Measurements from ENCODE around the gene KLRC1.
"Not testable (repeated sequence)": the region's sequence is repeated elsewhere in the genome, so short reads cannot be mapped to it uniquely, and the experiment has no call there.

KLRC1 gene

GRCh38 chr12:10453156-10453555 is at the start of gene KLRC1:
TSS of gene KLRC1 (minus strand) at chr12:10453377. CDS start at chr12:10451156, 2,221 bp downstream.
- DNase-seq (ENCODE audit: low spot score), result no peak

DNA sequence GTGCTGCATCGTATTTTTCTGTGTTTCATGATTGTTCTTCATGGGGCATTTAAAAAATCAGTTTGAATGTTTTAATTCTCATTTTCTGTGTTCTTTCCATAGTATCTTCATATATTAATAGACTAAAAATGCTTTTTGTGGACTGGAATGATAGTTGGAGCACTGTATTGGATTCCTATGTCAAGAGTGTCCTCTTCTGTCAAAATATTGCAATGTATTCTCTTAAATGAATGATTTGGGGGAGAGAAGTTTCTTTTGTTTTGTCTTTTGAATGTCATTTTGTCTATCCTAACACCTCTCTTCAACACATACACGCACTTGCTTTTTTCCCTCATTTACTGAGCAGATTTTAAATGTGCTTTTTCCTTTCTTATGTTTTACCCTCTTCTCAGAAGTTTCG is 47.9 kb upstream of the KLRC1 start:
- DNase-seq (ENCODE audit: low spot score), result no peak

DNA sequence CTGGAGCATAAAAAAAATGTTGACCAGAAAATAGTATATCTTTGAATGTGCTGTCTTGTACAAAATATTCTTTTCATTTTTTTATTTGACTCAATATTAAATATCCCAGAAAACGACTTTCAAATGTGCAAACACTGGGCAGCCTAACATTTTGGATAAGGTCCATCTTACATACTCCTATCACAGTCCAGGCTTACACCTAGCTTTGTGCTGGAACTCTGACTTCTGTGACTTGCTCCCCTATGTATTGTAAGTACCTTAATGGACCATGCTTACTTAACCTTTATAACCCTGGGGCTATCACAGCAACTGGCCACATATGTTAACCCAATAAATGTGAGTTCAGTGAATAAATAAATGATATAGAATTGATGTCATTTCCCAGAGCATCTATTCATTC is 44.9 kb upstream of the KLRC1 start:
- no peak for DNase-seq (ENCODE audit: low spot score)

GRCh38 chr12:10497602-10498001 is 44.4 kb upstream of the KLRC1 start:
- DNase-seq (ENCODE audit: low spot score), result no peak

- DNase-seq (ENCODE audit: low spot score), result no peak
Observed at GRCh38 chr12:10491766-10492165, 38.6 kb upstream of the KLRC1 start.

DNA sequence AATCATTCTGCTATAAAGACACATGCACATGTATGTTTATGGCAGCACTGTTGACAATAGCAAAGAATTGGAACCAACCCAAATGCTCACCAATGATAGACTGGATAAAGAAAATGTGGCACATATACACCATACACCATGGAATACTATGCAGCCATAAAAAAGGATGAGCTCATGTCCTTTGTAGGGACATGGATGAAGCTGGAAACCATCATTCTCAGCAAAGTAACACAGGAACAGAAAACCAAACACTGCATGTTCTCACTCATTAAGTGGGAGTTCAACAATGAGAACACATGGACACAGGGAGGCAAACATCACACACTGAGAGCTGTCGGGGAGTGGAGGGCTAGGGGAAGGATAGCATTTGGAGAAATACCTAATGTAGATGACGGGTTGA is 34.2 kb upstream of the KLRC1 start:
- not testable (repeated sequence) for DNase-seq (ENCODE audit: low spot score)

DNA sequence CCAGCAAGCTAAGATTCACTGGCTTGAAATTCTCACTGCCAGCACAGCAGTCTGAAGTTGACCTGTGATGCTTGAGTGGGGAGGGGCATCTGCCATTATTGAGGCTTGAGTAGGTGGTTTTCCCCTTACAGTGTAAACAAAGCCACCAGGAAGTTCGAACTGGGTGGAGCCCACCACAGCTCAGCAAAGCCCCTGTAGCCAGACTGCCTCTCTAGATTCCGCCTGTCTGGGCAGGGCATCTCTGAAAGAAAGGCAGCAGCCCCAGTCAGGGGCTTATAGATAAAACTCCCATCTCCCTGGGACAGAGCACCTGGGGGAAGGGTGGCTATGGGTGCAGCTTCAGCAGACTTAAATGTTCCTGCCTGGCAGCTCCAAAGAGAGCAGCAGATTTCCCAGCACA is 28.7 kb upstream of the KLRC1 start:
- DNase-seq (ENCODE audit: low spot score), result not testable (repeated sequence)

- not testable (repeated sequence) for DNase-seq (ENCODE audit: low spot score)
Observed at GRCh38 chr12:10472808-10473207, 19.6 kb upstream of the KLRC1 start.

- DNase-seq (ENCODE audit: low spot score), result no peak
Observed at GRCh38 chr12:10469701-10470100, 16.5 kb upstream of the KLRC1 start.

DNA sequence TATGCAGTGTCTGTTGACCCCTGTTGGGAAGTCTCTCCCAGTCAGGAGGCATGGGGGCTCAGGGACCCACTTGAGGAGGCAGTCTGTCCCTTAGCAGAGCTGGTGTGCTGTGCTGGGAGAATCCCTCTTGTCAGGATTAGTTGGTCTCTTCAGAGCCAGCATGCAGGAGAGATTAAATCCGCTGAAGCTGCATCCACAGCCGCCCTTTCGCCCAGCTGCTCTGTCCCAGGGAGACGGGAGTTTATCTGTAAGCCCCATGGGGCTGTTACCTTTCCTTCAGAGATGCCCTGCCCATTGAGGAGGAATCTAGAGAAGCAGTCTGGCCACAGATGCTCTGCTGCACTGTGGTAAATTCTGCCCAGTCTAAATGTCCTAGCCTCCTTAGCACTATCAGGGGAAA is 13.1 kb upstream of the KLRC1 start:
- no peak for DNase-seq (ENCODE audit: low spot score)

DNA sequence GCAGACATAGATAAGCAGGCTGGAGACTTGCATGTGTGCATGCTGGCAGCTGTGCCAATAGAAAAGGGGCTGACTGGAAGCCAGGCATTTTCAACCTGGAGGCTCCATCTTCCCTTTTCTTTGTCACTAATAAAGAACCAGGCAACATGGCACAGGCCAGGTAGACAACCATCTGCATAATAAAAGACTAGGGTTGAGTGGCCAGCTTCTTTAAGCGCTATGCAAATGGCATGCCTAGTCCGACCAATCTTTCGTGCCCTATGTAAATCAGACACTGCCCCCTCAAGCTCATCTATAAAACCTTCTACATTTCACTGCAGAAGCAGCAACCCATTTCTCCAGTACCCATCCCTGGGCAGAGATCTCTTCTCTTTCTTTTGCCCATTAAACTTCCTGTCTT is 4.6 kb upstream of the KLRC1 start:
- no peak for DNase-seq (ENCODE audit: low spot score)

DNA sequence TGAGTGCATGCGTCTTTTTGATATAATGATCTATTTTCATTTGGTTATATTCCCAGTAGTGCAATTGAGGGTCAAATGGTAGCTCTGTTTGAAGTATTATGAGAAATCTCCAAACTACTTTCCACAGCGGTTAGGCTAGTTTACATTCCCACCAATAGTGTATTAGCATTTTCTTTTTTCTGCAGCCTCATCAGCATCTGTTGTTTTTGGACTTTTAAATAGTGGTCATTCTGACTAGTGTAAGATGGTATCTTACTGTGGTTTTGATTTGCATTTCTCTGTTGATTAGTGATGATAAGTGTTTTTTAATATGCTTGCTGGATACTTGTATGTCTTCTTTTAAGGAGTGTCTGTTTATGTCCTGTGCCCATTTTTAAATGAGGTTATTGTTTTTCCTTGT is 3.7 kb upstream of the KLRC1 start:
- no peak for DNase-seq (ENCODE audit: low spot score)

- no peak for DNase-seq (ENCODE audit: low spot score)
Observed at GRCh38 chr12:10455766-10456165, 2.6 kb upstream of the KLRC1 start.

GRCh38 chr12:10454531-10454930 is 1.4 kb upstream of the KLRC1 start:
- DNase-seq (ENCODE audit: low spot score), result no peak

- no peak for DNase-seq (ENCODE audit: low spot score)
Observed at GRCh38 chr12:10448236-10448635, 4.9 kb downstream of the KLRC1 start.

- not testable (repeated sequence) for DNase-seq (ENCODE audit: low spot score)
Observed at GRCh38 chr12:10446052-10446451, 7.1 kb downstream of the KLRC1 start.

DNA sequence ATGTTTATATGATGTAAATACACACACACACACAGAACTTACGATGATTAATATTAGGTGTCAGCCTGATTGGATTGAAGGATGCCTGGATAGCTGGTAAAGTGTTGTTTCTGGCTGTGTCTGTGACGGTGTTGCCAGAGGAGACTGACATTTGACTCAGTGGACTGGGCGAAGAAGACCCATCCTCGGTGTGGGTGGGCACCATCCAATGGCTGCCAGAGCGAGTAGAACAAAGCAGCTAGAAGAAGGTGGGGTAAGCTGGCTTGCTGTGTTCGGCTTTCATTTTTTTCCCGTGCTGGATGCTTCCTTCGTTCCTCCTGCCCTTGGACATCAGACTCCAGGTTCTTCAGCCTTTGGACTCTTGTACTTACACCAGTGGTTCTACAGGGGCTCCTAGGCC is 12.0 kb downstream of the KLRC1 start:
- not testable (repeated sequence) for DNase-seq (ENCODE audit: low spot score)

DNA sequence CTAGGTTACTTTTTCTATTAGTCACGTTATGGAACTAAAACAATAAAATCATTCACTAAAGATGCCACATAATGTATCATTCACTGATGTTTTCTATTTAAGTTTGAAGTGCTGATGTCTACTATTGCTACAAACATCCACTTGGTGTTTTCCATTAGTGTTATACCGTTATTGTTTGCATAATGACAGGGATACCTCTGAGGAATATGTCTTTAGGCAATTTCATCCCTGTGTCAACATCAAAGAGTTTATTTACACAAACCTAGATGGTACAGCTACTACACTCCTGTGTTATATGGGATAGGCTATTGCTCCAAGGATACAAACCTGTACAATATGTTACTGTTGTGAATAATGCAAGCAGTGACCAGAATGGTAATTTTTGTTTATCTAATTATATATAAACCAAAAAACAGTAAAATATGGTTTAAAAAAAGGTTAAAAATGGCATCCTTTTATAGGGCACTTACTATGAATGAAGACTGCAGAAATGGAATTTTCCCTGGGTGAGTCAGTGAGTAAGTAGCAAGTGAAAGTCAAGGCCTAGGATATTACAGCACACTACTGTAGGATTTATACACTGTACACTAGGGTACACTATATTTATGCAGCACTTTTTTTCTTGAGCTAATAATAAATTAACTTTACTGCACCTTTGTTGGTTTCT is 13.4 kb downstream of the KLRC1 start:
- DNase-seq (ENCODE audit: low spot score), result not testable (repeated sequence)

GRCh38 chr12:10437601-10438000 is 15.6 kb downstream of the KLRC1 start:
- DNase-seq (ENCODE audit: low spot score), result not testable (repeated sequence)

DNA sequence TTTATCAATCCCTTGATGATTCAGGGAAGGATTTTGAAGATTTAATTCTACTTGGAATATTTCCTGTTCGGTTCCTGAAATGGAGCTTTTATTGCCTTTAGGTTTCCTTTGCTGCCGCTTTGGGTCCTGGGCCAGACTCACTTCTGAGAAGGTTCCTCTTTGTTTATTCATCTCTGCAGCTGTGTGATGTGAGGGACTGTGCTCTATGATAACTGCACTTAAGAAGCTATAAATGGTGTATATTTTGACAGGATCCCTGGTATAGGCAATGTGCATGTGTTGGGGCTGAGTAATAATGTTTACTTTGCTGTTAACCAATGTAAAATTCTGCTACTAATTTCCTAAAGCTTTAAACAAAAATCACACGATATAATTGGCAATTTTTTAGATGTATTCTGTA is 17.4 kb downstream of the KLRC1 start, which contains the start of gene KLRC2:
Gene KLRC2 (minus strand): TSS at position 195 of the 400 bp plus-strand sequence. CDS start 24 bp downstream, at position 171.
- DNase-seq (ENCODE audit: low spot score), result peak; percentile 85

DNA sequence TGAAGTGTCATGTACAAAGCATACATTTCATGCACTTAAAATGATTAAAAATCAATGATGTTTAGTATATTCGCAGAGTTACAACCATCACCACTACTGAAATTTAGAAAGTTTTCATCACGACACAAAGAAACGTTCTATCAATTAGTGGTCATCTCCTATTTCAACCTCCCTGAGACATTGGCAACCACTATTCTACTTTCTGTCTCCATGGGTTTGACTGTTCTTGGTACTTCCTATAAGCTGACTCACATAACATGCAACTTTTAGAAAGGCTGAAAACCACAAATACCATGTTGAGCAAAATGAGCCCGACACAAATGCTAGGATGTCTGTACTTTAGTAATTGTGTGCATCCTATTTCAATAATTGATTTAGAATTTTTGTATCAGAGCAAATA is 22.6 kb downstream of the KLRC1 start:
- DNase-seq (ENCODE audit: low spot score), result not testable (repeated sequence)

GRCh38 chr12:10425938-10426337 is 27.2 kb downstream of the KLRC1 start:
- not testable (repeated sequence) for DNase-seq (ENCODE audit: low spot score)

DNA sequence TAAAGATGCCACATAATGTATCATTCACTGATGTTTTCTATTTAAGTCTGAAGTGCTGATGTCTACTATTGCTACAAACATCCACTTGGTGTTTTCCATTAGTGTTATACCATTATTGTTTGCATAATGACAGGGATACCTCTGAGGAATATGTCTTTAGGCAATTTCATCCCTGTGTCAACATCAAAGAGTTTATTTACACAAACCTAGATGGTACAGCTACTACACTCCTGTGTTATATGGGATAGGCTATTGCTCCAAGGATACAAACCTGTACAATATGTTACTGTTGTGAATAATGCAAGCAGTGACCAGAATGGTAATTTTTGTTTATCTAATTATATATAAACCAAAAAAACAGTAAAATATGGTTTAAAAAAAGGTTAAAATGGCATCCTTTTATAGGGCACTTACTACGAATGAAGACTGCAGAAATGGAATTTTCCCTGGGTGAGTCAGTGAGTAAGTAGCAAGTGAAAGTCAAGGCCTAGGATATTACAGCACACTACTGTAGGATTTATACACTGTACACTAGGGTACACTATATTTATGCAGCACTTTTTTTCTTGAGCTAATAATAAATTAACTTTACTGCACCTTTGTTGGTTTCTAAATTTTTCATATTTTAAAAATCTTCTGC is 28.8 kb downstream of the KLRC1 start:
- DNase-seq (ENCODE audit: low spot score), result not testable (repeated sequence)

- DNase-seq (ENCODE audit: low spot score), result not testable (repeated sequence)
Observed at GRCh38 chr12:10422159-10422558, 31.0 kb downstream of the KLRC1 start.
